GM18861 (cell line): ENCODE measurements around the gene PAX7.
"Not testable (repeated sequence)": the region's sequence is repeated elsewhere in the genome, so short reads cannot be mapped to it uniquely, and the experiment has no call there.

Source experiments
- ATAC-seq: cut with Tn5 transposase; IDR thresholded peaks from one replicate; pipeline ENCODE4 v1.9.1; 2021; ENCODE audit not compliant: unreplicated experiment

The PAX7 gene

GRCh38 chr1:18748435-18748834 is 117.8 kb downstream of the PAX7 start:
- no peak for ATAC-seq

GRCh38 chr1:18749569-18749968 is 118.9 kb downstream of the PAX7 start:
- ATAC-seq: no peak

GRCh38 chr1:18750600-18750999 is 120.0 kb downstream of the PAX7 start:
- ATAC-seq: no peak

GRCh38 chr1:18751425-18751824 is 120.8 kb downstream of the PAX7 start:
- no peak for ATAC-seq

- ATAC-seq: no peak
Observed at GRCh38 chr1:18752409-18752808, 121.8 kb downstream of the PAX7 start.

GRCh38 chr1:18760156-18760555 is 129.5 kb downstream of the PAX7 start:
- ATAC-seq: no peak

GRCh38 chr1:18761948-18762840 is 131.5 kb downstream of the PAX7 start:
- ATAC-seq: no peak

GRCh38 chr1:18764362-18764761 is 133.7 kb downstream of the PAX7 start:
- ATAC-seq: no peak

- no peak for ATAC-seq
Observed at GRCh38 chr1:18765725-18766124, 135.1 kb downstream of the PAX7 start.

- no peak for ATAC-seq
Observed at GRCh38 chr1:18766328-18766727, 135.7 kb downstream of the PAX7 start.

- ATAC-seq: not testable (repeated sequence)
Observed at GRCh38 chr1:18767576-18767975, 136.9 kb downstream of the PAX7 start.

- no peak for ATAC-seq
Observed at GRCh38 chr1:18768086-18768485, 137.4 kb downstream of the PAX7 start.

GRCh38 chr1:18769140-18769539 is 138.5 kb downstream of the PAX7 start:
- no peak for ATAC-seq

- no peak for ATAC-seq
Observed at GRCh38 chr1:18770799-18771198, 140.2 kb downstream of the PAX7 start.

- ATAC-seq: no peak
Observed at GRCh38 chr1:18773753-18774152, 143.1 kb downstream of the PAX7 start.

- no peak for ATAC-seq
Observed at GRCh38 chr1:18775341-18775740, 144.7 kb downstream of the PAX7 start.

- ATAC-seq: no peak
Observed at GRCh38 chr1:18776777-18777176, 146.1 kb downstream of the PAX7 start.

GRCh38 chr1:18778437-18778836 is 147.8 kb downstream of the PAX7 start:
- no peak for ATAC-seq

GRCh38 chr1:18781031-18781430 is 150.4 kb downstream of the PAX7 start:
- no peak for ATAC-seq

- no peak for ATAC-seq
Observed at GRCh38 chr1:18783705-18784481, 153.2 kb downstream of the PAX7 start.

- no peak for ATAC-seq
Observed at GRCh38 chr1:18784482-18784831, 153.8 kb downstream of the PAX7 start.

- ATAC-seq: no peak
Observed at GRCh38 chr1:18786149-18786548, 155.5 kb downstream of the PAX7 start.
